Neural progenitor cell (in vitro differentiated cells): ENCODE results near the gene PKNOX2. TPM values are rescaled to one million over a fixed set of nuclear protein-coding genes. Genes with fewer than 3 reads are reported as not detected.

Experiments
- DNase-seq: peaks from one replicate; pipeline ENCODE4 v3.0.0-alpha.2; 2016; ENCODE audit warnings: low spot score
- H2AFZ ChIP-seq: fragments of 200-600 bp; sonication (generic); replicated peaks from 2 replicates; pipeline ENCODE4 v1.6.1; 2016; ENCODE audit warnings: antibody characterized with exemption
- H3F3A ChIP-seq: fragments of 200-600 bp; sonication (generic); 2 replicates; pipeline ENCODE4 v1.6.1; 2016; ENCODE audit warnings: antibody characterized with exemption, low read depth
- H3K27ac ChIP-seq: fragments of 200-600 bp; sonication (generic); 2 replicates; pipeline ENCODE4 v1.5.1; 2016; ENCODE audit warnings: mild to moderate bottlenecking
- H3K27me3 ChIP-seq: fragments of 200-600 bp; sonication (generic); 2 replicates; pipeline ENCODE4 v1.6.1; 2016; ENCODE audit warnings: mild to moderate bottlenecking, moderate library complexity
- H3K36me3 ChIP-seq: fragments of 200-600 bp; sonication (generic); 2 replicates; pipeline ENCODE4 v1.5.1; 2016
- H3K4me1 ChIP-seq: fragments of 200-600 bp; sonication (generic); 2 replicates; pipeline ENCODE4 v1.6.1; 2016; ENCODE audit warnings: mixed run types
- H3K4me2 ChIP-seq: fragments of 200-600 bp; sonication (generic); 2 replicates; pipeline ENCODE4 v1.6.1; 2016
- H3K4me3 ChIP-seq: fragments of 200-600 bp; sonication (generic); 2 replicates; pipeline ENCODE4 v1.5.1; 2016
- H3K79me2 ChIP-seq: fragments of 200-600 bp; sonication (generic); 2 replicates; pipeline ENCODE4 v1.6.1; 2016; ENCODE audit warnings: low read depth
- H3K9ac ChIP-seq: fragments of 200-600 bp; sonication (generic); 2 replicates; pipeline ENCODE4 v1.6.1; 2016
- H3K9me3 ChIP-seq: fragments of 200-600 bp; sonication (generic); 2 replicates; pipeline ENCODE4 v1.5.1; 2016; ENCODE audit warnings: low read depth
- H4K20me1 ChIP-seq: fragments of 200-600 bp; sonication (generic); 2 replicates; pipeline ENCODE4 v1.6.1; 2016; ENCODE audit warnings: low read depth
- H3K27ac Mint-ChIP-seq: 3 replicates; pipeline ENCODE4 v1.8.0; 2021; ENCODE audit warnings: mixed read lengths
- H3K27me3 Mint-ChIP-seq: 2 replicates; pipeline ENCODE4 v1.8.0; 2022; ENCODE audit warnings: low read depth, mild to moderate bottlenecking, inconsistent platforms, moderate library complexity, mixed read lengths; ENCODE audit not compliant: insufficient read depth
- H3K36me3 Mint-ChIP-seq: 3 replicates; pipeline ENCODE4 v1.8.0; 2021; ENCODE audit warnings: mixed read lengths
- H3K4me1 Mint-ChIP-seq: 3 replicates; pipeline ENCODE4 v1.8.0; 2021; ENCODE audit warnings: mixed read lengths
- H3K4me3 Mint-ChIP-seq: 3 replicates; pipeline ENCODE4 v1.8.0; 2021; ENCODE audit warnings: mild to moderate bottlenecking, moderate library complexity, mixed read lengths
- H3K9me3 Mint-ChIP-seq: 3 replicates; pipeline ENCODE4 v1.8.0; 2020; ENCODE audit warnings: mixed read lengths
- CTCF ChIP-seq: fragments of 200-600 bp; sonication (generic); IDR thresholded peaks from 2 replicates; pipeline ENCODE4 v1.5.1; 2017; ENCODE audit warnings: antibody characterized with exemption, mild to moderate bottlenecking
- EZH2 ChIP-seq: fragments of 200-600 bp; sonication (generic); IDR thresholded peaks from 2 replicates; pipeline ENCODE4 v1.6.1; 2017; ENCODE audit warnings: antibody characterized with exemption, mild to moderate bottlenecking, moderate library complexity
- EZH2phosphoT487 ChIP-seq: fragments of 200-600 bp; sonication (generic); IDR thresholded peaks from 2 replicates; pipeline ENCODE4 v1.6.1; 2017; ENCODE audit warnings: antibody characterized with exemption
- total RNA-seq: library from RNA; depleted of rRNA; stranded (reverse); fragments of >200 nt; gene quantifications from 2 replicates; pipeline ENCODE4 v1.2.3, GENCODE V29; 2015; ENCODE audit warnings: low replicate concordance

PKNOX2 gene
- total RNA-seq, 1 donor from 2014 or later, result 4.3 TPM

- H3K4me3 Mint-ChIP-seq, result no peak overlapping the region
- no peaks in the 10 kb centered on the region for H3K79me2 ChIP-seq
- no peak overlapping the region for H3K27ac ChIP-seq
- H3K9me3 ChIP-seq, result no peaks in the 10 kb centered on the region
- no peak for DNase-seq
- no peak overlapping the region for H3K4me3 ChIP-seq
- no peak overlapping the region for H3K4me2 ChIP-seq
- peaks cover 37% of the 10 kb centered on the region for H3K36me3 Mint-ChIP-seq
- H4K20me1 ChIP-seq, result no peaks in the 10 kb centered on the region
- H3F3A ChIP-seq, result no peaks in the 10 kb centered on the region
- peaks cover 22% of the 10 kb centered on the region for H3K4me1 Mint-ChIP-seq
- no peaks in the 10 kb centered on the region for H3K36me3 ChIP-seq
- H2AFZ ChIP-seq, result no peak overlapping the region
- no peak for TF ChIP-seq CTCF
- TF ChIP-seq EZH2phosphoT487, result no peak
- no peak for TF ChIP-seq EZH2
- H3K27ac Mint-ChIP-seq, result no peak overlapping the region
- no peaks in the 10 kb centered on the region for H3K9me3 Mint-ChIP-seq
- H3K27me3 ChIP-seq, result no peaks in the 10 kb centered on the region
- H3K4me1 ChIP-seq, result no peaks in the 10 kb centered on the region
- H3K27me3 Mint-ChIP-seq, result peaks cover 3% of the 10 kb centered on the region
- no peak overlapping the region for H3K9ac ChIP-seq
These were observed 132.9 kb downstream of the PKNOX2 start for GRCh38 chr11:125297346-125297915.

GRCh38 chr11:125299061-125299615, 134.6 kb downstream of the PKNOX2 start:
- no peak overlapping the region for H3K27ac Mint-ChIP-seq
- H3K36me3 ChIP-seq, result no peaks in the 10 kb centered on the region
- H3F3A ChIP-seq, result no peaks in the 10 kb centered on the region
- H3K79me2 ChIP-seq, result no peaks in the 10 kb centered on the region
- no peaks in the 10 kb centered on the region for H4K20me1 ChIP-seq
- H3K9ac ChIP-seq, result no peak overlapping the region
- H3K36me3 Mint-ChIP-seq, result peaks cover 31% of the 10 kb centered on the region
- TF ChIP-seq EZH2phosphoT487 (no peak), CTCF (no peak), EZH2 (no peak)
- H3K9me3 ChIP-seq, result no peaks in the 10 kb centered on the region
- DNase-seq, result no peak
- H2AFZ ChIP-seq, result no peak overlapping the region
- H3K27me3 Mint-ChIP-seq, result peaks cover 4% of the 10 kb centered on the region
- no peaks in the 10 kb centered on the region for H3K9me3 Mint-ChIP-seq
- no peak overlapping the region for H3K4me2 ChIP-seq
- no peaks in the 10 kb centered on the region for H3K4me1 ChIP-seq
- no peak overlapping the region for H3K4me3 ChIP-seq
- H3K27ac ChIP-seq, result no peak overlapping the region
- no peaks in the 10 kb centered on the region for H3K27me3 ChIP-seq
- no peak overlapping the region for H3K4me3 Mint-ChIP-seq
- H3K4me1 Mint-ChIP-seq, result peaks cover 24% of the 10 kb centered on the region

GRCh38 chr11:125299821-125300220, 135.3 kb downstream of the PKNOX2 start:
- no peak overlapping the region for H3K9ac ChIP-seq
- H2AFZ ChIP-seq, result no peak overlapping the region
- no peak overlapping the region for H3K4me2 ChIP-seq
- Mint-ChIP-seq H3K4me3 (no peak overlapping the region), H3K27me3 (peaks cover 4% of the 10 kb centered on the region), H3K4me1 (peaks cover 26% of the 10 kb centered on the region), H3K9me3 (no peaks in the 10 kb centered on the region), H3K27ac (no peak overlapping the region), H3K36me3 (peaks cover 26% of the 10 kb centered on the region)
- H3K4me3 ChIP-seq, result no peak overlapping the region
- no peaks in the 10 kb centered on the region for H3K36me3 ChIP-seq
- no peaks in the 10 kb centered on the region for H3K79me2 ChIP-seq
- H3K27me3 ChIP-seq, result no peaks in the 10 kb centered on the region
- H3K4me1 ChIP-seq, result no peaks in the 10 kb centered on the region
- no peaks in the 10 kb centered on the region for H3F3A ChIP-seq
- no peak overlapping the region for H3K27ac ChIP-seq
- no peaks in the 10 kb centered on the region for H4K20me1 ChIP-seq
- TF ChIP-seq CTCF (no peak), EZH2 (no peak), EZH2phosphoT487 (no peak)
- H3K9me3 ChIP-seq, result no peaks in the 10 kb centered on the region
- DNase-seq, result no peak
